GM19023 (cell line): ENCODE measurements around the gene TLE5.

ENCODE experiments used
- ATAC-seq: cut with Tn5 transposase; IDR thresholded peaks from one replicate; pipeline ENCODE4 v1.9.1; 2021; ENCODE audit warnings: mild to moderate bottlenecking, moderate library complexity; ENCODE audit not compliant: unreplicated experiment

TLE5 gene

DNA sequence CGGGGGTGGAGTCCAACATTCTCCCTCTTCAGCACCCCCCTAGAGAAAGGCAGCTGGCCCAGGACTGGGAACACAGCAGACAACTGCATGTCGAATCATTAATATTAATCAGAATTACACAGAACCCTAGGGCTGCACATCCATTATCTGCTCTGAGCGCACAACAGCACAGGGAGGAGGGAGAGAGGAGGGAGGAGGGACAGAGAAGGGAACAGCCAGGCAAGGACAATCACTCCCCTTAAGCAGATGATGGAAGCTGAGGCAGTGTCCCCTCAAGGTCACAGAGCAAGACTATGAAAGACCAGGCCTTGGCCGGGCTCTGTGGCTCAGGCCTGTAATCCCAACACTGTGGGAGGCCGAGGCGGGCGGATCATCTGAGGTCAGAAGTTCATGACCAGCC is 59.2 kb downstream of the TLE5 start:
- ATAC-seq: no peak
